GM19238 (cell line): Measurements from ENCODE around the gene COA6.
"Not testable (repeated sequence)": the region's sequence is repeated elsewhere in the genome, so short reads cannot be mapped to it uniquely, and the experiment has no call there.

Experiments used
- DNase-seq: peaks from one replicate; pipeline ENCODE4 v3.0.0; 2011; ENCODE audit warnings: low spot score; ENCODE audit not compliant: insufficient read length

The COA6 gene

DNA sequence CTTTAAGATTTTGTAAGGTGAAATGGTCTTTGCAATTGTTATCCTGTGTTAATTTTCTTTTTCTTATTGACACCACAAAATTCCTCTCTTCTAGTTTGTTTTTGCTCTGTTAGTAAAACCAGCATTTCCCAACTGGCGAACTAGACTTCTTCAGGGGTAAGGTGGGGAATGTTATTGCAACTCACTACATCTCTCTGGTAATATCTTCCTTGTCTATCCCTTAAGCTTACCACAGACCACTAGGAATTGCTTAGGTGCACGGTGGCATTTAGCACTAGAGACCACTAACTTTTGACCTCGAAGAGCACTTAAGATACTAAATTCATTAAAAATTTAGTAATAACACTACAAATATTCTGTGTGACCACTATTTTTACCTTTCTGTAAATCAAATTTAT is 4.2 kb upstream of the COA6 start:
- DNase-seq: no peak

DNA sequence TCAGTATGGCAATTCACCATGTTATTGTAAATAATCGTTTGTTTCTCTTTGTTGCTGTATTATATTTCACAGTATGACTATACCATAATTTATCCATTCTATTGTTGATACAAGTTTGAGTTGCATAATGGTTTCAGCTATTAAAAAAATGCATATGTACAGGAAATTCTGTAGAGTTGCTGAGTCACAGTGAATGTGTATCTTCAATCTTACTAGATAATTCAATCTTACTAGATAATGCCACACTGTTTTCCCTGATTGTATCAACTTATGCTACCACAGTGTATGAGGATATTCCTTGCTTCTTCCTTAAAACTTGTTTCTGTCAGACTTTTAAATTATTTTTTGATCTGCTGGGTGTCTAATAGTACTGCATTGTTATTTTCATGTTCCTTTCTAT is 3.5 kb upstream of the COA6 start:
- no peak for DNase-seq

DNA sequence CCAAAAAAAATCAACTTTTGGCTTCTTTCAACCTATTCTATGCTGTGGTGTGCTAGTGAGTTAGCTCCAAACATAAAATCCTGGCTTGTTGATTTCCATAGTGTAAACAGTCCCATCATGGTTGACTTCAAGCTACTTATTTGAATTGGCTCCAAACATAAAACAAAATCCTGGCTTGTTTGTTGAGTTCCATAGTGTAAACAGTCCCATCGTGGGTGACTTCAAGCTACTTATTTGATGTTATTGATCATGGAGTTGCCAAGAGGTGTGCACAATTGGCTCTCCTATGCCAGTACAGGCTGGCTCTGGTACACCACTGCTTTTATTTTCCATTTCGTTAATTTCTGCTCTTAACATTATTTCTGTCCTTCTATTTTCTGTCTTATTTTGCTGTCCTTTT is 1.8 kb upstream of the COA6 start:
- DNase-seq: no peak

DNA sequence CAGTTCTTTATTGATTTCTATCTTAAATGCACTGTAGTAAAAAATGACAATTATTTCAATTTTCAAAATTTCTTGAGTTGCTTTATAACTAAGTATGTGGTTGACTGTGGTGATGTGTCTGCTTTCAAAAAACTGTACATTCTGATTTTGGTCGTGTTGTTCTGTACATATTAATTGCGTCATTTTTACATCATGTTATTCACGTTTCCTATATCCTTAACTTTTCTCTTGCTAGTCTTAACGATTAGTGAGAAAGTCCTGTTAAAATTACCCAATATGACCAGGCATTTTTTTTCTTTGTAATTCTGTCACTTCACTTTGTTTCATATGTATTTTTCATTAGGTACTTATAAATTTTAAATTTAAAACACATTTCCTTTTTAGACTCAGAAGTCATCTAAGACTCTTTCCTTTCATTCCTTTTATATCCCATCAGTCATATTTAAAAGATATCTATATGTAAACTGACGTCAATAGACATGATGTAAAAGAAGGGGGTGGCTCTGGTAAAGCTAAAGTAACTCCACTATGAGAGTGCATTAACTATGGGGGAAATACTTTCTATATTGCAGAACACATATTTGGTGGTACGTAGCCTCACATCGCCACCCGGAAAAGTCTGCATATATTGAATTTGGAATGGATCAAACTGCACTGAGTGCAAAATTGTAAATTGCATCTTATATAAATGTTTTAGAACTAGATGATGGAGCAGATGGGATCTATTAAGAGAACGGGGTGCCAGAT is 1.1 kb upstream of the COA6 start:
- DNase-seq: no peak

DNA sequence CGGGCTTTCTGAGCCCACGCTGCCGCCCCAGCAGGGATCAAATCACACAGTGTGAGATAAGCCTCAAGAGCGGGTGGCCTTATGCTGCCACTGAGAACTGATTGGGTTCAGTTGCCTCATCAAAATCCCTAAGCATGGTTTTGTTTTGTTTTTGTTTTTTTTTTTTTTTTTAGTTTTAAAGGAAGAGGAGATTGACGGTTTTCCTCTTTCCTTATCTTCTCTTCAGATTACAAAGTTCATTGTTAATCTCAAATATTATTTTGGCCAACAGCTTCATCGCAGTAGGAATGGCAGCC is 651 bp downstream of the COA6 start:
- DNase-seq: no peak

DNA sequence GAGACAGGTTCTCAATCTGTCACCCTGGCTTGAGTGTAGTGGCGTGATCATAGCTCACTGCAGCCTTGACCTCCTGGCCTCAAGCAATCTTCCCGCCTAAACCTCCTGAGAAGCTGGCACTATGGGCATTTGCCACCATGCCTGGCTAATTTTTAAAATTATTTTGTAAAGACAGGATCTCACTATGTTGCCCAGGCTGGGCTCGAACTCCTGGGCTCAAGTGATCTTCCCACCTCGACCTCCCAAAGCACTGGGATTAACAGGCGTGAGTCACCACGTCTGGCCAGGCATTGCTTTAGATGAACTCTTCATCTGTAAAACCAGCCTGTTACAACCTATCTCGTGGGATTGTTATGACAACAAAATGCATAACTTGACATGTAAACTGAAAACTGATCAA is 2.4 kb downstream of the COA6 start:
- no peak for DNase-seq

DNA sequence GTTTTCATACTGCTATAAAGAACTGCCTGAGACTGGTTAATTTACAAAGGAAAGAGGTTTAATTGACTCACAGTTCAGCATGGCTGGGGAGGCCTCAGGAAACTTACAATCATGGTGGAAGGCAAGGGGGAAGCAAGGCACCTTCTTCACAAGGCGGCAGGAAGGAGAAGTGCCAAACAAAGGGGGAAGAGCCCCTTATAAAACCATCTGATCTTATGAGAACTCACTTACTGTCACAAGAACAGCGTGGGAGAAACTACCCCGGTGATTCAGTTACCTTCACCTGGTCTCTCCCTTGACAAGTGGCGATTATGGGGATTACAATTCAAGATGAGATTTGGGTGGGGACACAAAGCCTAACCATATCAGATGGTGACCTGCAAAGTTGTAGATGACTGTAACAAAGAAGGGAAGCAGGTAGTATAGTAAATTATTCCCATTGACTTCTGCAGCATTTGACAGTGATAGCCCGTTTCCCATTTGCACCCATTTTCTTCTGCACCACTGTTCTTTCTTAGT is 6.4 kb downstream of the COA6 start:
- not testable (repeated sequence) for DNase-seq

DNA sequence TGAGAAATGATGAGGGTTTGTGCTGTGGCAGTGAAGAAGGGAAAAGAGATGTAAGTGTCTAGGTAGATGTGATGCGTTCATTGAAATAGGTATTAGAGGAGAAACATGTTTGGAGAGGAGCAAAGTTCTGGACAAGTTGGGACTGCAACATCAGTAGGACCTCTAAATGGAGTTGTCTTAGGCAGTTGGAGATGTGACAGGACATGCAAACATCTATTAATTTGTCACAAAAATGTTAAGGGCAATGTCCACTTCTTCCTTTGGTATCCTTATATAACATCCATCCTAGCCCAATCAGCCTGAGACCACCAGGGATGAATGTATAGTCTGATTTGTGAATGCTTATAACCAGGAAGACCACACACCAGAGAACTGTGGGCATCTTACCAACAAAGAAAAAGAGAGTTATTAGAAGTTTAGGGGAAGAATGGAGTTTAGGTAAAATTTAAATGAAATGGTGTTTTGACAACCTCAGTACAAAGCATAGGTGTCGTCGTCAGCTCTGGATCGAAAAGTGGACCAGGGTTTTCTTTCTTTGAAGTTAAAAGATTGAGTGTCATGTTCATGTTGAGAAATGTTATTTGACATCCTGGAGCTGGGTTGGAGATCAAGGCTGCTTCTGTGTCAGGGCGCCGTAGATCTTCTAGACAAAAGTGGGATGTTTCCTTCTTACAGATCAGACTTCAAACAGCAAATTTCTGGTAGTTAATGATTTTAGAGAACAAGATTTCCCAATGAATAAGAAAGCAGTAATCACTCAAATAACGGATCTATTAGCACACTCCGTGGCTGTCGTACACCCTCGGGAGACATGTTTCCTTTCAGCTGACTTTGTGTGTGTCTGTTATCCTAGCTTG is 8.7 kb downstream of the COA6 start:
- no peak for DNase-seq

DNA sequence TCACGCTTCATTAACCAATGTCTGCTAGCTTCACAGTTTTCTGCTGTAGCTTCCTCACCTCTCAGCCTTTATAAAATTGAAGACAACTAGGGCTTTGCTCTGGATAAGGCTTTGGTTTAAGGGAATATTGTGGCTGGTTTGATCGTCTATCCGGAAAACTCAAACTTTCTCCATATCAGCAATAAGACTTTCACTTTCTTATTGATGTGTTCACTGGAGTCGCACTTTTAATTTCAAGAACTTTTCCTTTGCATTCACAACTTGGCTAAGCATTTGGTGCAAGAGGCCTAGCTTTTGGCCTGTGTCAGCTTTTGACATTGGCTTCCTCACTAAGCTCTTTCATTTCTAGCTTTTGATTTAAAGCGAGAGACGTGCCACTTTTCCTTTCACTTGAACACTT is 12.9 kb downstream of the COA6 start:
- DNase-seq: no peak

DNA sequence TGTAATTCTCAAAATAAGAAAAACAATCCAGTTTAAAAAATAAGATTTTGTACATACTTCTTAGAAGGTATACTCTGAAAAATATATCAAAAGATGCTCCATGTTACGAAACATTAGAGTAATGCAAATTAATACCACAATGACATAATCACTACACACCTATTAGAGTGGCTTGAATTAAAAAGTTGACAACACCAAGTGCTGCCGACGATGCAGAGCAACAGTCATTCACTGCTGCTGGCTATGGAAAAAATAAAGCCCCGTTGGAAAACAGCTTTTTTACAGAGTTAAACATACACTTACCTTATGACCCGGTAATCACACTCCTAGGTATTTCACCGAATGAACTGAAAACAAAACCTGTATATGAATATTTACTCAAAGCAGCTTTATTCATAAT is 14.8 kb downstream of the COA6 start:
- DNase-seq: no peak

DNA sequence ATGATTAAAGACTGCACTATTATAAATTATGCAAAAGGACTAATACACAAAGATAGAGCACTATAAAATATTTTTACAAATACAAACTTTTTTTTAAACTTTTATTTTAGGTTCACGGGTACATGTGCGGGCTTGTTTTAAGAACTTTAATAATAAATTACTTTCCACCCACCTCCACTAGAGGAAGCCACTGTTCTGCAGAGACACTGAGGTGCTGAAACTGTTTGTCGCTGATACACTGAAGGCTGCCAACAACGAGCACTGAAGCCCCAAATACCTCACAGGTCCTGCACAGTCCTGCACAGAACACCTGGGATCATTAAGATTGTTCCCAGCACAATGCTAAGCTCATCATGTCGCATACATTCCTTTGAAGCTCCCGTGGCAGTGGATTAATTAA is 19.9 kb downstream of the COA6 start:
- no peak for DNase-seq

DNA sequence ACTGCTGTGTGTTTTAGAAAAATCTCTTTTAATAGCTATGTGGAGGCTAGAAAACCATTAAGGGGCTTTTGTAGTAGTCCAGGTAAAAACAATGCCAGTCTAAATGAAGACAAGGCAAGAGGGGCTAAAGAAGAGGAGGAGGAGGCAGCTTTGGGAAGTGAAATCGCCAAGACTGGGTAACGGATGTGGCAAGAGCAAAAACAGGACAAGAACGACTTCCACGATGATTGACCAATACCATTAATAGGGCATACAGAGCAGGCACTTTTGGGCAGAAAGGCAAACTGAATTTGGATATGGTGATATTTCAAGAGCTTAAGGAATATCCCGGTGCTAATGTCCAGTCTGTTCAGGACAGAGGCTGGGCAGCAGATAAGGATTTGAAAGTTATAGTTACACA is 22.0 kb downstream of the COA6 start:
- no peak for DNase-seq

DNA sequence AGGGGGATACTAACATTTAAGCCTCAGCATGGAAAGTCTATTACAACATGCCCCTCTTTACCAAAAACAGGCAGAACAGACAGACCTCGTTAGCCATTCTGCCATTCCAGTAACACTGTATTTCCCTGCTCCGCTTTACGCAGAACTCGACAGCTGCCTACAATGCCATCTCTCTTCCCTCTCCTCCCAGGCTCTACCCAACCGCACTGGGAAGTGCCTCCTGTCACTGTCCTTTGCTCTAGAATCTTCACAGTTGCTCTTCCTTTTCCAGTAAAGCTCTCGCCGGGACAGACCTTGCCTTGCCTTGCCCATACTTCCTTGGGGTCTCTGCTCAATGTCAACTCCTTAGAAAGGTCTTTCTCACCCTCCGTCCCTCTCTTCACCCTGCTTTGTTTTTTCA is 22.8 kb downstream of the COA6 start:
- DNase-seq: no peak

DNA sequence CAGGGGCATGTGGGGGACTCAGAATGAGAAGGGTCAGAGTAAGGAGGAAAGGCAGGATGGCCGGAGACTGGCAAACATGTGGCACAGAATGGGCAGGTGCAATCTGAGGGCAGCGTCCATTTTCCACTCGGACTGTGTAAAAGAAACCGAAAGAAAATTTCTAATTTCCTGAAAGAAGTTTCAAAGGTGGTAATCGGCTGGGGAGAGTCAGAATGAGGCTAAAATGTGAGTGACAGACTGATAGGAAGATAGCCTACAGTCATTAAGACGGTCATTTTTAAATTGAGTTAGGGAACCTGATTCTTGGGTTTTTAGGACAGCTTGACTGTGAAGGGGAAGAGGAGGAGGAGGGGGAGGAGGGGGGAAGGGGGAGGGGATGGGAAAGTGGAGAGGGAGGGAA is 23.6 kb downstream of the COA6 start:
- DNase-seq: peak; percentile 19

DNA sequence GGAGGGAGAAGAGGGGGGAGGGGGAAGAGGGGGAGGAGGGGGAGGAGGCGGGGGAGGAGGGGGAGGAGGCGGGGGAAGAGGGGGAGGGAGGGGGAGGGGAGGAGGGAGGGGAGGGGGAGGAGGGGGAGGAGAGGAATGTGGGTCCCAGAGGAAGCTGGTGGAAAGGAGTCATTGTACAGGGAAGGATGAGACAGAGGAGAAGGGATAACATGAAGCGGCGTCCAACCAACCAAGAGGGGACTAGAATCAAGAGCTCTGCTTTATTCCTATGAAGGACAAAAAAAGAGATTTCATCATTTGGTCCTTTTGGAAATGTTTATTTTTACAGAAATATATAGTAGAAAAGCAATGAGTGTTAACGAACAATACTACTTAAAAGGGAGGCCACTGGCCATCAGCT is 24.5 kb downstream of the COA6 start:
- no peak for DNase-seq

DNA sequence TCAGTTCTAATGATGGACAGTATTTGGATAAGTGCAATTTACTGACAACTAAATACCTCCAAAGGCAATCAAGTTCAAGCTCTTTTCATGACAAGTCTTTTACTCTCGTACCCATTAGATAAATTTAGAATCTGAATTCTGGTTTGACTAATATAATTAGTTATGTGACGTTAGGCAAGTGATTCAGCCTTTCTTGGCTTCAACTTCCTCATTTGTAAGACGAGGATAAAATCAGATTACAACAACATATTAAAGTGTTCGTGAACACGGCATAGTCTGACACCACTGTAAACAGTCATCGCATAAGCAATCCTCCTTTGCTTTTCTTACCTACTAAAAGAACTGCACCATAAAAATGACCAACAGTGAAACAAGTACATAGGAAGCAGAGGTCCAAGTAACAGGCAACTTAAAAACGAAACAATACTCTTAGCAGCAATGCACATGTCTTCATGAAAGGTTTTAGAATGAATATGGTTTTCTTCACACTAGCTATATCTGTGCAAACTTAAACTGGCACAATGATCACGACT is 25.7 kb downstream of the COA6 start:
- no peak for DNase-seq

DNA sequence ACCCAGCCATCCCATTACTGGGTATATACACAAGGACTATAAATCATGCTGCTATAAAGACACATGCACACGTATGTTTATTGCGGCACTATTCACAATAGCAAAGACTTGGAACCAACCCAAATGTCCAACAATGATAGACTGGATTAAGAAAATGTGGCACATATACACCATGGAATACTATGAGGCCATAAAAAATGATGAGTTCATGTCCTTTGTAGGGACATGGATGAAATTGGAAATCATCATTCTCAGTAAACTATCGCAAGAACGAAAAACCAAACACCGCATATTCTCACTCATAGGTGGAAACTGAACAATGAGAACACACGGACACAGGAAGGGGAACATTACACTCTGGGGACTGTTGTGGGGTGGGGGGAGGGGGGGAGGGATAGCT is 26.3 kb downstream of the COA6 start:
- not testable (repeated sequence) for DNase-seq

DNA sequence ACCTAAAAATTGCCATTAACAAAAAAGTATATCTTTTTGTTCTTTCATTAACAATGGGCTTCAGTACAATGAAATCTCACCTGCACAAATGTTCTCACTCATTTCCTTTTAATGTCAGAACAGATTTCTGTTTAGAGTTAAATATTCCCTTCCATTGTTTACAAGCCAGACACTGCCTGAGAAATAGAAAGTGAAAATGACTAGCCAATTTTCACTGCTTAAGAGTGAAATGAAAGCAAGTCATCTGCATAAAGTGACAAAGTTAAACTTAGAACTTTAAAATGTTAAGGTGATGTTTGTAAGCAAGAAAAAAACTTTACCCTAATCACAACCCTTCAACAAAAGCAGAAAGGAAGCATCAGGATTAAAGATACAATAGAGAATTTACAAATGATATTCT is 27.5 kb downstream of the COA6 start:
- peak; percentile 15 for DNase-seq

DNA sequence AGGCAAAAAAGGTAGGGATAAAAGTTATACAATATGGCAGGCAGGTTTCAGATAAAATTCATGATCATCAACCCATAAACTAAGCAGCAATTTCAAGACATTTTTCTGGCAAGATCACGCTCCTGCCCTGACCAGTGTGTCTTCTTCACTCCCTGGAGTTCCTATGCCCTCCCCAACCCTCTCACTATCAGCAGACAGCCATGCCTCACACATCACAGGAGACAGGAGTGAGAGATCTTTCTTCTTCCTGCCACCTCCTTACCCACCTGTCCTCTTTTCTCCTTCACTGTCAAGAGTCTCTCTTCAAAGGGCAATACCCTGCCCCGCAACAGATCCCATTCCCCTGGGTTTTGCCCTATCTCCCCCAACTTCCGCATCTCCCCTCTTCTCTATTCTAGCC is 28.4 kb downstream of the COA6 start:
- DNase-seq: no peak

DNA sequence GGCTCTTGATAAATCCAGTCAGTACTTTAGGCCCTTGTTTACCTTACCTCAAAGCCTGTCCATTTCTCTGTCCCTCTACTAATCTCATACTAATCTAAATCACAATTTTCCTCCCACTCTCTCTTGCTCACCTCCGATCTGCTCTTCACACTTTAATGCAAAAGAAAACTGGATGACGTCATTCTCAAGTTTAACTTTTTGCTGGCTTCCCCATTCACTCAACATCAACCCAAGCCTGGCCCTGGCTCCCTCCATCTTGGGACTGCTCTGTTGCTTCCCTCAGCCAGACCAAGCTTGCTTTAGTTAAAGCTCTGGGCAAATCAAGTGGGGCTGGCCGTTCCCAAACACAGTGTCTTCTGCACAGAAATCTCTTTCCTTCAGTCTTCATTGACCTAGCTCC is 29.7 kb downstream of the COA6 start:
- DNase-seq: no peak

DNA sequence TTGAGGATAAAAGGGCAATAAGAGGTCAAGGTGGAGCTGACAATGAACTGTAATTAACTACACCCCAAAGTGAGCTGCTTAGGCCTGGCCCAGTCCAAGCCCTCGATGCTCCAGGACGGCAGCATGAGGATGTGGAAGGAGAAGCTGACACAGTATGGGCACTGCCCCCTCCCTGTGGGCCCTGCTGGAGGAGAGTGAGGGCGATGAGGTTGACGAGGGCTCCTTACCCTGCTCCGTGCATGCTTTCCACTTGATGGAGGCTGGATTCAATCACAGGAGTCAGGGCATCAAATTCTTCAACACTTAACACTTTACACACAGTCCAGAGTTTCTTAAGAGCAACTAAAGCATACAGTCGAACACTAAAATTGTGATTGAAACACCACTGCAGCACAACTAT is 32.4 kb downstream of the COA6 start:
- DNase-seq: no peak

DNA sequence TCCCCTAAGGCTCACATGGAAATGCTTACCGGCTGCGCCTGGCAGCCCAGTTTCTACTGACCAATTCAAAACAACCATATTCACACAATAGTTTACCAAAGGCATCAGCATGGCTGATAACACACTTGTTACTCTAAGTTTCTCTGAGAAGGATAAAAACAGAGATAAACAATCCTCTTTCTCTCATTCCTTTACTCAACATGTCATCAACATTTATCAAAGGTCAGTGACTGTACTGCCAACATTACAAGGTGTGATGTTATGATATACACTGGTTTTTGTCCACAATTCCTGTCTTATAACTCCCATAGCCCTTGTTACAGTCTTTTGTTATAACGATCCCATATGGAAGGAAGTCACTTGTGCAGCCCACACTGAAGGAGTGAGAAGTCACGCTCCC is 33.6 kb downstream of the COA6 start:
- no peak for DNase-seq

DNA sequence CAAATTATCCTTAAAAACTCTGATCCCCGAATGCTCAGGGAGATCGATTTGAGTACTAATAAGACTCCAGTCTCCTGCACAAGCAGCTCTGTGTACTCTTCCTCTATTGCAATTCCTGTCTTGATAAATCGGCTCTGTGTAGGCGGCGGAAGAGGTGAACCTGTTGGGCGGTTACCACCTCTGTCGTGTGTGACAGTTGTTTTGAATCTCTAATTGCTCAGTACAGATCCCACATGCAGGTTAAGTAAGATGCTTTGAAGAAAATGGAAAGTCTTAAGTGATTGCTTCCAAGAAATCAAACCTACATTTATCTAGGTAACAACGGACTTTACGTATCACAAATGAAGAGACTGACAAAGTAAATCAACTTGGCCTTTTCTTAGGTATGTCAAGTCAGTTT is 35.5 kb downstream of the COA6 start:
- no peak for DNase-seq
